Measurements from ENCODE around the gene CYP24A1. TPM values are rescaled to one million over a fixed set of nuclear protein-coding genes. Genes with fewer than 3 reads are reported as not detected.

CYP24A1 gene
- total and polyA plus RNA-seq, 4 donors: not detected

GRCh38 chr20:54156981-54157835 lies 16.6 kb downstream of the CYP24A1 start:
- DNase-seq: no peak
- no peak for ATAC-seq (ENCODE audit: low FRiP score)
- no peak overlapping the region for H3K4me3 ChIP-seq (ENCODE audit: low read length in 2 of 2)
- H3K27me3 ChIP-seq (ENCODE audit: control insufficient read depth in 1 of 2, insufficient read depth in 2 of 2, low read length in 1 of 2): no peaks in the 10 kb centered on the region
- H3K36me3 ChIP-seq (ENCODE audit: control insufficient read depth in 1 of 2, insufficient read depth in 2 of 2, low read length in 1 of 2): no peaks in the 10 kb centered on the region
- WGBS, 2 donors: 74 to 78% methylated on average over 19 of the region's 19 CpGs
- no peaks in the 10 kb centered on the region for H3K4me1 ChIP-seq (ENCODE audit: control insufficient read depth in 1 of 2, insufficient read depth in 2 of 2, low read length in 2 of 2)
- H3K9me3 ChIP-seq (ENCODE audit: control insufficient read depth, low read length): no peaks in the 10 kb centered on the region
- H3K27ac ChIP-seq (ENCODE audit: low read depth in 1 of 2, low read length in 2 of 2): no peak overlapping the region
- intact Hi-C loops (cut with DNase I): no loop called here

- WGBS, 2 donors: 84 to 87% methylated on average over 5 of the region's 5 CpGs
- no peak for DNase-seq
- no peak for ATAC-seq (ENCODE audit: low FRiP score)
- H3K27ac ChIP-seq (ENCODE audit: low read depth in 1 of 2, low read length in 2 of 2): no peak overlapping the region
- no peaks in the 10 kb centered on the region for H3K4me1 ChIP-seq (ENCODE audit: control insufficient read depth in 1 of 2, insufficient read depth in 2 of 2, low read length in 2 of 2)
- H3K36me3 ChIP-seq (ENCODE audit: control insufficient read depth in 1 of 2, insufficient read depth in 2 of 2, low read length in 1 of 2): no peaks in the 10 kb centered on the region
- H3K27me3 ChIP-seq (ENCODE audit: control insufficient read depth in 1 of 2, insufficient read depth in 2 of 2, low read length in 1 of 2): no peaks in the 10 kb centered on the region
- no peaks in the 10 kb centered on the region for H3K9me3 ChIP-seq (ENCODE audit: control insufficient read depth, low read length)
- intact Hi-C loops (cut with DNase I): no loop called here
- no peak overlapping the region for H3K4me3 ChIP-seq (ENCODE audit: low read length in 2 of 2)
These were observed 17.3 kb downstream of the CYP24A1 start for GRCh38 chr20:54156522-54156921.

- DNase-seq (no peak), ATAC-seq (ENCODE audit: low FRiP score) (no peak)
- H3K4me3 ChIP-seq (ENCODE audit: low read length in 2 of 2): no peak overlapping the region
- intact Hi-C loops (cut with DNase I): no loop called here
- 80 to 83% methylated on average over 3 of the region's 3 CpGs for WGBS, 2 donors
- no peaks in the 10 kb centered on the region for H3K27me3 ChIP-seq (ENCODE audit: control insufficient read depth in 1 of 2, insufficient read depth in 2 of 2, low read length in 1 of 2)
- no peaks in the 10 kb centered on the region for H3K4me1 ChIP-seq (ENCODE audit: control insufficient read depth in 1 of 2, insufficient read depth in 2 of 2, low read length in 2 of 2)
- no peak overlapping the region for H3K27ac ChIP-seq (ENCODE audit: low read depth in 1 of 2, low read length in 2 of 2)
- no peaks in the 10 kb centered on the region for H3K9me3 ChIP-seq (ENCODE audit: control insufficient read depth, low read length)
- H3K36me3 ChIP-seq (ENCODE audit: control insufficient read depth in 1 of 2, insufficient read depth in 2 of 2, low read length in 1 of 2): no peaks in the 10 kb centered on the region
These were observed 18.0 kb downstream of the CYP24A1 start for GRCh38 chr20:54155736-54156317.

- DNase-seq (no peak), ATAC-seq (ENCODE audit: low FRiP score) (no peak)
- Histone ChIP-seq H3K9me3 (ENCODE audit: control insufficient read depth, low read length) (no peaks in the 10 kb centered on the region), H3K36me3 (ENCODE audit: control insufficient read depth in 1 of 2, insufficient read depth in 2 of 2, low read length in 1 of 2) (no peaks in the 10 kb centered on the region), H3K4me1 (ENCODE audit: control insufficient read depth in 1 of 2, insufficient read depth in 2 of 2, low read length in 2 of 2) (no peaks in the 10 kb centered on the region), H3K27me3 (ENCODE audit: control insufficient read depth in 1 of 2, insufficient read depth in 2 of 2, low read length in 1 of 2) (no peaks in the 10 kb centered on the region), H3K27ac (ENCODE audit: low read depth in 1 of 2, low read length in 2 of 2) (no peak overlapping the region), H3K4me3 (ENCODE audit: low read length in 2 of 2) (no peak overlapping the region)
- 80 to 83% methylated on average over 2 of the region's 2 CpGs for whole genome bisulfite sequencing, 2 donors
- intact Hi-C loops (cut with DNase I): no loop called here
These were observed 19.3 kb downstream of the CYP24A1 start for GRCh38 chr20:54154439-54154838.

GRCh38 chr20:54153847-54154246 lies 19.9 kb downstream of the CYP24A1 start:
- no peak overlapping the region for H3K4me3 ChIP-seq (ENCODE audit: low read length in 2 of 2)
- H3K9me3 ChIP-seq (ENCODE audit: control insufficient read depth, low read length): no peaks in the 10 kb centered on the region
- intact Hi-C loops (cut with DNase I): no loop called here
- H3K27me3 ChIP-seq (ENCODE audit: control insufficient read depth in 1 of 2, insufficient read depth in 2 of 2, low read length in 1 of 2): no peaks in the 10 kb centered on the region
- DNase-seq (no peak), ATAC-seq (ENCODE audit: low FRiP score) (no peak)
- 70 to 75% methylated on average over 1 of the region's 1 CpG for WGBS, 2 donors
- H3K36me3 ChIP-seq (ENCODE audit: control insufficient read depth in 1 of 2, insufficient read depth in 2 of 2, low read length in 1 of 2): no peaks in the 10 kb centered on the region
- no peaks in the 10 kb centered on the region for H3K4me1 ChIP-seq (ENCODE audit: control insufficient read depth in 1 of 2, insufficient read depth in 2 of 2, low read length in 2 of 2)
- H3K27ac ChIP-seq (ENCODE audit: low read depth in 1 of 2, low read length in 2 of 2): no peak overlapping the region

GRCh38 chr20:54153041-54153327 lies 20.8 kb downstream of the CYP24A1 start:
- Histone ChIP-seq H3K27ac (ENCODE audit: low read depth in 1 of 2, low read length in 2 of 2) (no peak overlapping the region), H3K9me3 (ENCODE audit: control insufficient read depth, low read length) (no peaks in the 10 kb centered on the region), H3K4me3 (ENCODE audit: low read length in 2 of 2) (no peak overlapping the region), H3K36me3 (ENCODE audit: control insufficient read depth in 1 of 2, insufficient read depth in 2 of 2, low read length in 1 of 2) (no peaks in the 10 kb centered on the region), H3K27me3 (ENCODE audit: control insufficient read depth in 1 of 2, insufficient read depth in 2 of 2, low read length in 1 of 2) (no peaks in the 10 kb centered on the region), H3K4me1 (ENCODE audit: control insufficient read depth in 1 of 2, insufficient read depth in 2 of 2, low read length in 2 of 2) (no peaks in the 10 kb centered on the region)
- ATAC-seq (ENCODE audit: low FRiP score) (no peak), DNase-seq (no peak)
- WGBS, 2 donors: 54 to 66% methylated on average over 2 of the region's 2 CpGs
- intact Hi-C loops (cut with DNase I): no loop called here

GRCh38 chr20:54152227-54153040 lies 21.4 kb downstream of the CYP24A1 start:
- no peak overlapping the region for H3K27ac ChIP-seq (ENCODE audit: low read depth in 1 of 2, low read length in 2 of 2)
- H3K4me3 ChIP-seq (ENCODE audit: low read length in 2 of 2): no peak overlapping the region
- intact Hi-C loops (cut with DNase I): no loop called here
- no peaks in the 10 kb centered on the region for H3K27me3 ChIP-seq (ENCODE audit: control insufficient read depth in 1 of 2, insufficient read depth in 2 of 2, low read length in 1 of 2)
- ATAC-seq (ENCODE audit: low FRiP score): no peak
- DNase-seq: no peak
- H3K4me1 ChIP-seq (ENCODE audit: control insufficient read depth in 1 of 2, insufficient read depth in 2 of 2, low read length in 2 of 2): no peaks in the 10 kb centered on the region
- no peaks in the 10 kb centered on the region for H3K36me3 ChIP-seq (ENCODE audit: control insufficient read depth in 1 of 2, insufficient read depth in 2 of 2, low read length in 1 of 2)
- no peaks in the 10 kb centered on the region for H3K9me3 ChIP-seq (ENCODE audit: control insufficient read depth, low read length)
- WGBS, 2 donors: 66 to 71% methylated on average over 10 of the region's 10 CpGs

- H3K27me3 ChIP-seq (ENCODE audit: control insufficient read depth in 1 of 2, insufficient read depth in 2 of 2, low read length in 1 of 2): no peaks in the 10 kb centered on the region
- H3K9me3 ChIP-seq (ENCODE audit: control insufficient read depth, low read length): no peaks in the 10 kb centered on the region
- no peak overlapping the region for H3K27ac ChIP-seq (ENCODE audit: low read depth in 1 of 2, low read length in 2 of 2)
- H3K4me1 ChIP-seq (ENCODE audit: control insufficient read depth in 1 of 2, insufficient read depth in 2 of 2, low read length in 2 of 2): no peaks in the 10 kb centered on the region
- ATAC-seq (ENCODE audit: low FRiP score) (no peak), DNase-seq (no peak)
- no peaks in the 10 kb centered on the region for H3K36me3 ChIP-seq (ENCODE audit: control insufficient read depth in 1 of 2, insufficient read depth in 2 of 2, low read length in 1 of 2)
- intact Hi-C loops (cut with DNase I): no loop called here
- H3K4me3 ChIP-seq (ENCODE audit: low read length in 2 of 2): no peak overlapping the region
- 90% methylated on average over 12 of the region's 12 CpGs for WGBS, 2 donors
These were observed 22.1 kb downstream of the CYP24A1 start for GRCh38 chr20:54151511-54152226.
